Neural cell (in vitro differentiated cells): Measurements from ENCODE around the gene AGPS. TPM values are rescaled to one million over a fixed set of nuclear protein-coding genes. Genes with fewer than 3 reads are reported as not detected.
"Not testable (repeated sequence)": the region's sequence is repeated elsewhere in the genome, so short reads cannot be mapped to it uniquely, and the experiment has no call there.

ENCODE experiments used
- H2AFZ ChIP-seq: fragments of 200-600, 300-800 bp; sonication (generic), shearing (Covaris generic); 2 replicates; pipeline ENCODE4 v1.6.0; 2014; ENCODE audit warnings: low read depth, mild to moderate bottlenecking, antibody characterized with exemption, low read length, moderate library complexity
- H3F3A ChIP-seq: fragments of 200-600 bp; shearing (Covaris generic); 2 replicates; pipeline ENCODE4 v1.6.1; 2016; ENCODE audit warnings: mild to moderate bottlenecking, moderate library complexity, mixed read lengths, antibody characterized with exemption, low read length; ENCODE audit not compliant: insufficient read depth, poor library complexity, severe bottlenecking
- H3K27ac ChIP-seq: fragments of 200-600, 300-800 bp; sonication (generic), shearing (Covaris generic); 2 replicates; pipeline ENCODE4 v1.5.1; 2014; ENCODE audit warnings: mild to moderate bottlenecking, low read length, moderate library complexity
- H3K27me3 ChIP-seq: fragments of 300-800, 200-600 bp; sonication (generic), shearing (Covaris generic); 2 replicates; pipeline ENCODE4 v1.6.0; 2014; ENCODE audit warnings: mild to moderate bottlenecking, low read depth, low read length, moderate library complexity; ENCODE audit not compliant: insufficient read depth
- H3K36me3 ChIP-seq: fragments of 300-800, 200-600 bp; sonication (generic), shearing (Covaris generic); 2 replicates; pipeline ENCODE4 v1.5.1; 2014; ENCODE audit warnings: mild to moderate bottlenecking, antibody characterized with exemption, low read length, moderate library complexity; ENCODE audit not compliant: insufficient read depth
- H3K4me2 ChIP-seq: fragments of 300-800, 200-600 bp; sonication (generic), shearing (Covaris generic); 2 replicates; pipeline ENCODE4 v1.6.0; 2014; ENCODE audit warnings: mild to moderate bottlenecking, low read length
- H3K4me3 ChIP-seq: fragments of 300-800, 200-600 bp; sonication (generic), shearing (Covaris generic); 2 replicates; pipeline ENCODE4 v1.5.1; 2014; ENCODE audit warnings: mild to moderate bottlenecking, low read length, moderate library complexity
- H3K79me2 ChIP-seq: fragments of 200-600 bp; shearing (Covaris generic); replicated peaks from 2 replicates; pipeline ENCODE4 v1.6.0; 2014; ENCODE audit warnings: mild to moderate bottlenecking, low read length, moderate library complexity; ENCODE audit not compliant: insufficient read depth
- H3K9ac ChIP-seq: fragments of 300-800, 200-600 bp; sonication (generic), shearing (Covaris generic); 2 replicates; pipeline ENCODE4 v1.6.1; 2016; ENCODE audit warnings: mild to moderate bottlenecking, low read length, mixed read lengths
- H3K9me2 ChIP-seq: fragments of 200-600 bp; shearing (Covaris generic); 2 replicates; pipeline ENCODE4 v1.6.1; 2016; ENCODE audit warnings: mild to moderate bottlenecking, low read length, mixed read lengths; ENCODE audit not compliant: insufficient read depth
- H3K9me3 ChIP-seq: fragments of 200-600, 300-800 bp; sonication (generic), shearing (Covaris generic); 2 replicates; pipeline ENCODE4 v1.6.1; 2016; ENCODE audit warnings: mild to moderate bottlenecking, mixed run types, low read length, moderate library complexity, mixed read lengths
- H4K20me1 ChIP-seq: fragments of 200-600 bp; shearing (Covaris generic); 2 replicates; pipeline ENCODE4 v1.6.1; 2016; ENCODE audit warnings: mild to moderate bottlenecking, mixed run types; ENCODE audit not compliant: insufficient read depth
- CTCF ChIP-seq: fragments of 450-650 bp; IDR thresholded peaks from 2 replicates; pipeline ENCODE4 v1.5.1; 2014; ENCODE audit warnings: antibody characterized with exemption, mild to moderate bottlenecking, moderate library complexity; ENCODE audit not compliant: poor library complexity, severe bottlenecking
- EP300 ChIP-seq: fragments of 450-650 bp; conservative IDR thresholded peaks from 2 replicates; pipeline ENCODE4 v1.6.1; 2014; ENCODE audit warnings: antibody characterized with exemption, mild to moderate bottlenecking, moderate library complexity; ENCODE audit not compliant: poor library complexity, severe bottlenecking
- EZH2 ChIP-seq: fragments of 200-600, 300-800 bp; shearing (Covaris generic), sonication (generic); IDR thresholded peaks from 2 replicates; pipeline ENCODE4 v1.6.1; 2014; ENCODE audit warnings: antibody characterized with exemption, low read length, borderline replicate concordance, mild to moderate bottlenecking; ENCODE audit not compliant: insufficient read depth, poor library complexity, severe bottlenecking
- MXI1 ChIP-seq: fragments of 450-650 bp; conservative IDR thresholded peaks from 2 replicates; pipeline ENCODE4 v1.6.1; 2014; ENCODE audit warnings: antibody characterized with exemption, mild to moderate bottlenecking; ENCODE audit not compliant: poor library complexity, severe bottlenecking
- POLR2AphosphoS5 ChIP-seq: IDR thresholded peaks from 2 replicates; pipeline ENCODE4 v1.6.1; 2012
- RAD21 ChIP-seq: fragments of 450-650 bp; conservative IDR thresholded peaks from 2 replicates; pipeline ENCODE4 v1.6.1; 2014; ENCODE audit warnings: antibody characterized with exemption, mild to moderate bottlenecking, moderate library complexity
- REST ChIP-seq: IDR thresholded peaks from 2 replicates; pipeline ENCODE4 v1.6.1; 2012; ENCODE audit warnings: borderline replicate concordance
- SMC3 ChIP-seq: fragments of 450-650 bp; conservative IDR thresholded peaks from 2 replicates; pipeline ENCODE4 v1.6.1; 2014; ENCODE audit warnings: antibody characterized with exemption, mild to moderate bottlenecking, moderate library complexity; ENCODE audit not compliant: poor library complexity
- TAF1 ChIP-seq: IDR thresholded peaks from 2 replicates; pipeline ENCODE4 v1.6.1; 2012; ENCODE audit warnings: low read depth
- polyA plus RNA-seq: library from polyadenylated mRNA; depleted of rRNA; stranded (reverse); fragments of >200 nt; gene quantifications from 2 replicates; pipeline ENCODE4 v1.2.3, GENCODE V29; 2014

Gene AGPS
- polyA plus RNA-seq, 1 donor from 2014 or later, result 31.0 TPM

- Histone ChIP-seq H3K4me3 (no peak overlapping the region), H3K9me3 (no peaks in the 10 kb centered on the region), H3K79me2 (peaks cover 5% of the 10 kb centered on the region), H3F3A (no peaks in the 10 kb centered on the region), H3K9me2 (no peaks in the 10 kb centered on the region), H4K20me1 (no peaks in the 10 kb centered on the region), H3K27ac (no peak overlapping the region), H2AFZ (no peak overlapping the region), H3K36me3 (peaks cover 7% of the 10 kb centered on the region), H3K27me3 (no peaks in the 10 kb centered on the region), H3K4me2 (no peak overlapping the region), H3K9ac (no peak overlapping the region)
- TF ChIP-seq POLR2AphosphoS5 (no peak), RAD21 (no peak), CTCF (no peak), EP300 (no peak), TAF1 (no peak)
Measured at GRCh38 chr2:177422271-177422670, 29.7 kb downstream of the AGPS start.

GRCh38 chr2:177424120-177424519 lies 31.5 kb downstream of the AGPS start:
- H3K36me3 ChIP-seq, H3K9me2 ChIP-seq, H3K9me3 ChIP-seq, H3K9ac ChIP-seq, H3K4me2 ChIP-seq, H3K27ac ChIP-seq, H3K4me3 ChIP-seq, H2AFZ ChIP-seq, H3K27me3 ChIP-seq, H3K79me2 ChIP-seq, H3F3A ChIP-seq, H4K20me1 ChIP-seq: not testable (repeated sequence)

- H3F3A ChIP-seq, H3K9me2 ChIP-seq, H3K9ac ChIP-seq, H3K4me2 ChIP-seq, H3K27ac ChIP-seq, H3K27me3 ChIP-seq, H3K9me3 ChIP-seq, H2AFZ ChIP-seq, H3K4me3 ChIP-seq, H3K36me3 ChIP-seq, H4K20me1 ChIP-seq: not testable (repeated sequence)
- H3K79me2 ChIP-seq, result peaks cover 13% of the 10 kb centered on the region
Measured at GRCh38 chr2:177424620-177425019, 32.0 kb downstream of the AGPS start.

- Histone ChIP-seq H3K9me3 (no peaks in the 10 kb centered on the region), H3K79me2 (peaks cover 20% of the 10 kb centered on the region), H3F3A (no peaks in the 10 kb centered on the region), H3K4me3 (no peak overlapping the region), H2AFZ (no peak overlapping the region), H4K20me1 (no peaks in the 10 kb centered on the region), H3K4me2 (no peak overlapping the region), H3K36me3 (no peaks in the 10 kb centered on the region), H3K27me3 (no peaks in the 10 kb centered on the region), H3K27ac (no peak overlapping the region), H3K9me2 (no peaks in the 10 kb centered on the region), H3K9ac (no peak overlapping the region)
- TF ChIP-seq TAF1, result no peak
- no peak for TF ChIP-seq EZH2
- TF ChIP-seq SMC3, result no peak
- no peak for TF ChIP-seq REST
- no peak for TF ChIP-seq CTCF
- no peak for TF ChIP-seq RAD21
- TF ChIP-seq POLR2AphosphoS5, result no peak
- TF ChIP-seq EP300, result no peak
- TF ChIP-seq MXI1, result no peak
Measured at GRCh38 chr2:177427316-177427715, 34.7 kb downstream of the AGPS start.
